Stimulated activated CD8-positive, alpha-beta memory T cell treated with anti-CD3 and anti-CD28 coated beads, Interleukin-2, amount 100 ng/mL, for 1 hour (primary cell): Measurements from ENCODE around the gene MARCHF4.

Experiments
- DNase-seq, 2 donors: peaks; one replicate each; pipeline ENCODE4 v3.0.0-alpha.2; 2020; ENCODE audit warnings: low read depth in 2 of 2

The MARCHF4 gene

GRCh38 chr2:216350214-216350791 lies 22.0 kb downstream of the MARCHF4 start:
- DNase-seq = peak in 1 of 2 donors; percentile 18

GRCh38 chr2:216349366-216349765 lies 22.9 kb downstream of the MARCHF4 start:
- DNase-seq = no peak

GRCh38 chr2:216348756-216349308 lies 23.5 kb downstream of the MARCHF4 start:
- DNase-seq = no peak

GRCh38 chr2:216346781-216347180 lies 25.5 kb downstream of the MARCHF4 start:
- no peak for DNase-seq

GRCh38 chr2:216345846-216346245 lies 26.4 kb downstream of the MARCHF4 start:
- no peak for DNase-seq

GRCh38 chr2:216344950-216345300 lies 27.4 kb downstream of the MARCHF4 start:
- no peak for DNase-seq

GRCh38 chr2:216344206-216344949 lies 27.9 kb downstream of the MARCHF4 start:
- DNase-seq = no peak

GRCh38 chr2:216343221-216343980 lies 28.9 kb downstream of the MARCHF4 start:
- DNase-seq = no peak

- DNase-seq = no peak
Measured at GRCh38 chr2:216341121-216341520, 31.2 kb downstream of the MARCHF4 start.

- DNase-seq = no peak
Measured at GRCh38 chr2:216340280-216340631, 32.0 kb downstream of the MARCHF4 start.

GRCh38 chr2:216339456-216340279 lies 32.6 kb downstream of the MARCHF4 start:
- no peak for DNase-seq

GRCh38 chr2:216335252-216335651 lies 37.0 kb downstream of the MARCHF4 start:
- DNase-seq = no peak

GRCh38 chr2:216328347-216328746 lies 43.9 kb downstream of the MARCHF4 start:
- DNase-seq = no peak

GRCh38 chr2:216327447-216327935 lies 44.8 kb downstream of the MARCHF4 start:
- no peak for DNase-seq
